ENCODE results near the gene DCDC2B. TPM values are rescaled to one million over a fixed set of nuclear protein-coding genes. Genes with fewer than 3 reads are reported as not detected.

Gene DCDC2B
- total and polyA plus RNA-seq, 2 of the 13 experiments (the other 11 are each of a cell fraction or from before 2014, with no cell fraction given), result not detected

DNA sequence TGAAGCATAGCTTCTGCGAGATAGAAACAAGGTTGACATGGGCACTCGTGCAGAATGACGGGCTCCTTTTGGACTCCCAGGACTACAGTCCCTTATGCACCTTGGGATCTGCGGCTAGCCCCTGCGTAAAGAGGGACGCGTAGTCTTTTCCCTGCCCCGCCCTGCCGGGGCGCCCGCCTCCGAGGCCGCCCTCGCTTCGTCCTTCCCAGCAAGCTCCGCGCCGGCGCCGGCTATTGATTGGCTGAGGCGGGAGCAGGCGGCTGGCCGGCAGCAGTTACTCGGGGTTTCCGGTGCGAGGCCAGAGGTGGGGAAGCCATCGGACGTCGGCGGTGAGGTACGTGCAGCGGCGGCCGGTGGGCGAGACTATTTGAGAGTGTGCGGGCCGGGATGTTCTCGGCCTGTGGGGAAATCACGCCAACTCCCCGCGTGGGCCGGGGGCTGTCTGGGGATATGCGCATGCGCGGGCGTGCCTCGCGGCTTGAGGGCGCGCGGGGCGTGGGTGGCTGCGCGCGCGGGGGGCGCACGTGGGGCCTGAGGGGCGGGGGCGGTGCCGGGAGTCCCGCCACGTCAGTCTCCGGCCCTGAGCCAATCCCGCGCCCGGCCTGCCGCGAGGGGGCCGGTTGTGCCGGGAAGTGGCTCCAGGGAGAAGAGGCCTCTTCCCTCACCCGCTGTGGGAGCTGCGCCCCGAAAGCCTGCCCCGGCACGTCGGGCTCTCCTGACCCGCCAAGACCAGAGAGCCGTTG is 29.3 kb upstream of the DCDC2B start, which contains the start of gene TXLNA (continued):
- TF ChIP-seq BHLHE40 (IDR thresholded peaks at IDR 0.05; ENCODE audit: low read length) (no peak), GFI1 (CRISPR knock-in tag; IDR thresholded peaks at IDR 0.05; ENCODE audit: borderline replicate concordance) (no peak; the same call in 1 of the 2 replicates), HES4 (CRISPR knock-in tag; IDR thresholded peaks at IDR 0.05; ENCODE audit: borderline replicate concordance) (peak; percentile 93), CCDC6 (CRISPR knock-in tag; IDR thresholded peaks at IDR 0.05) (peak; percentile 89; the same call in 1 of the 2 replicates), SOX6 (IDR thresholded peaks at IDR 0.05) (no peak), SOX6 (CRISPR knock-in tag; IDR thresholded peaks at IDR 0.05) (peak; percentile 57), ONECUT2 (CRISPR knock-in tag; IDR thresholded peaks at IDR 0.05) (peak; percentile 39; the same call in 1 of the 2 replicates), RAD51 (IDR thresholded peaks at IDR 0.05; ENCODE audit: borderline replicate concordance) (no peak), SMAD9 (CRISPR knock-in tag; IDR thresholded peaks at IDR 0.05) (peak; percentile 22; the same call in 1 of the 2 replicates), FOXJ3 (CRISPR knock-in tag; IDR thresholded peaks at IDR 0.05; ENCODE audit: borderline replicate concordance) (peak; percentile 55; the same call in 1 of the 2 replicates), ZZZ3 (CRISPR knock-in tag; IDR thresholded peaks at IDR 0.05; ENCODE audit: borderline replicate concordance) (0 out of 2 replicates have a peak, but pooled peaks have one; percentile 21), ZMYM3 (CRISPR knock-in tag; IDR thresholded peaks at IDR 0.05) (no peak), ZNF780A (CRISPR knock-in tag; IDR thresholded peaks at IDR 0.05) (peak; percentile 90), ZNF547 (CRISPR knock-in tag; IDR thresholded peaks at IDR 0.05) (peak; percentile 91), ZNF567 (CRISPR knock-in tag; IDR thresholded peaks at IDR 0.05; ENCODE audit: borderline replicate concordance) (peak; percentile 93; the same call in 1 of the 2 replicates), ZNF891 (CRISPR knock-in tag; IDR thresholded peaks at IDR 0.05) (peak; percentile 96), MEIS1 (CRISPR knock-in tag; IDR thresholded peaks at IDR 0.05; ENCODE audit: borderline replicate concordance) (peak; percentile 24; the same call in 1 of the 2 replicates), ZNF460 (CRISPR knock-in tag; IDR thresholded peaks at IDR 0.05; ENCODE audit: borderline replicate concordance) (peak; percentile 20; the same call in 1 of the 2 replicates), YEATS2 (CRISPR knock-in tag; IDR thresholded peaks at IDR 0.05; ENCODE audit: borderline replicate concordance) (peak; percentile 85), SMARCE1 (IDR thresholded peaks at IDR 0.05; ENCODE audit: borderline replicate concordance) (no peak), SIX4 (CRISPR knock-in tag; IDR thresholded peaks at IDR 0.05) (no peak), EP300 (IDR thresholded peaks at IDR 0.05; ENCODE audit: low read depth in 2 of 2, low read length in 2 of 2) (no peak), EP300 (CRISPR knock-in tag; IDR thresholded peaks at IDR 0.05; ENCODE audit: borderline replicate concordance) (peak; percentile 26; the same call in 1 of the 2 replicates), DR1 (CRISPR knock-in tag; IDR thresholded peaks at IDR 0.05) (peak; percentile 68), ZNF678 (CRISPR knock-in tag; IDR thresholded peaks at IDR 0.05) (no peak; the same call in 1 of the 2 replicates)
- TF ChIP-seq, protein P1, sequence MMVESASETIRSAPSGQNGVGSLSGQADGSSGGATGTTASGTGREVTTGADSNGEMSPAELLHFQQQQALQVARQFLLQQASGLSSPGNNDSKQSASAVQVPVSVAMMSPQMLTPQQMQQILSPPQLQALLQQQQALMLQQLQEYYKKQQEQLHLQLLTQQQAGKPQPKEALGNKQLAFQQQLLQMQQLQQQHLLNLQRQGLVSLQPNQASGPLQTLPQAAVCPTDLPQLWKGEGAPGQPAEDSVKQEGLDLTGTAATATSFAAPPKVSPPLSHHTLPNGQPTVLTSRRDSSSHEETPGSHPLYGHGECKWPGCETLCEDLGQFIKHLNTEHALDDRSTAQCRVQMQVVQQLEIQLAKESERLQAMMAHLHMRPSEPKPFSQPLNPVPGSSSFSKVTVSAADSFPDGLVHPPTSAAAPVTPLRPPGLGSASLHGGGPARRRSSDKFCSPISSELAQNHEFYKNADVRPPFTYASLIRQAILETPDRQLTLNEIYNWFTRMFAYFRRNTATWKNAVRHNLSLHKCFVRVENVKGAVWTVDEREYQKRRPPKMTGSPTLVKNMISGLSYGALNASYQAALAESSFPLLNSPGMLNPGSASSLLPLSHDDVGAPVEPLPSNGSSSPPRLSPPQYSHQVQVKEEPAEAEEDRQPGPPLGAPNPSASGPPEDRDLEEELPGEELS (CRISPR knock-in tag; IDR thresholded peaks at IDR 0.05), result peak; percentile 15
- TF ChIP-seq, protein P2, sequence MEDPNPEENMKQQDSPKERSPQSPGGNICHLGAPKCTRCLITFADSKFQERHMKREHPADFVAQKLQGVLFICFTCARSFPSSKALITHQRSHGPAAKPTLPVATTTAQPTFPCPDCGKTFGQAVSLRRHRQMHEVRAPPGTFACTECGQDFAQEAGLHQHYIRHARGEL (CRISPR knock-in tag; IDR thresholded peaks at IDR 0.05), result peak; percentile 85; the same call in 1 of the 2 replicates
- TF ChIP-seq, protein P3, sequence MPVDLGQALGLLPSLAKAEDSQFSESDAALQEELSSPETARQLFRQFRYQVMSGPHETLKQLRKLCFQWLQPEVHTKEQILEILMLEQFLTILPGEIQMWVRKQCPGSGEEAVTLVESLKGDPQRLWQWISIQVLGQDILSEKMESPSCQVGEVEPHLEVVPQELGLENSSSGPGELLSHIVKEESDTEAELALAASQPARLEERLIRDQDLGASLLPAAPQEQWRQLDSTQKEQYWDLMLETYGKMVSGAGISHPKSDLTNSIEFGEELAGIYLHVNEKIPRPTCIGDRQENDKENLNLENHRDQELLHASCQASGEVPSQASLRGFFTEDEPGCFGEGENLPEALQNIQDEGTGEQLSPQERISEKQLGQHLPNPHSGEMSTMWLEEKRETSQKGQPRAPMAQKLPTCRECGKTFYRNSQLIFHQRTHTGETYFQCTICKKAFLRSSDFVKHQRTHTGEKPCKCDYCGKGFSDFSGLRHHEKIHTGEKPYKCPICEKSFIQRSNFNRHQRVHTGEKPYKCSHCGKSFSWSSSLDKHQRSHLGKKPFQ (CRISPR knock-in tag; IDR thresholded peaks at IDR 0.05; ENCODE audit: insufficient replicate concordance), result peak; percentile 94
